ENCODE results near the gene LRRC8C. TPM values are rescaled to one million over a fixed set of nuclear protein-coding genes. Genes with fewer than 3 reads are reported as not detected.

LRRC8C gene
- total RNA-seq, 2 experiments from 2014 or later: 32.9 to 35.0 TPM

- Mint-ChIP-seq H3K27me3 (ENCODE audit: low read depth) (no peaks in the 10 kb centered on the region), H3K4me1 (ENCODE audit: low read depth) (peaks cover 45% of the 10 kb centered on the region), H3K36me3 (ENCODE audit: low read depth) (peaks cover 11% of the 10 kb centered on the region), H3K27ac (no peak overlapping the region), H3K9me3 (ENCODE audit: insufficient read depth) (no peaks in the 10 kb centered on the region), H3K4me3 (no peak overlapping the region)
- no peak for DNase-seq
- ChIA-PET CTCF (interaction anchor here (0.7 to 7.7 kb wide), 22 partner anchors 9 to 169 kb away, joined by 3 to 62 read pairs (median 5); partner anchors contain the start of gene LRRC8C), POLR2A (interaction anchor here (1.4 to 2.0 kb wide), 2 partner anchors 10 to 13 kb away, joined by 4 to 6 read pairs; no protein-coding TSS in a partner anchor)
- peak; percentile 63 for ATAC-seq
Observed at GRCh38 chr1:89598450-89599331, 34.2 kb upstream of the LRRC8C start.

- H3K27me3 Mint-ChIP-seq (ENCODE audit: low read depth): no peaks in the 10 kb centered on the region
- POLR2A ChIA-PET: interaction anchor here (2.0 kb wide), 1 partner anchor 9 kb away, joined by 6 read pairs; no protein-coding TSS in a partner anchor
- H3K9me3 Mint-ChIP-seq (ENCODE audit: insufficient read depth): no peaks in the 10 kb centered on the region
- no peak overlapping the region for H3K27ac Mint-ChIP-seq
- H3K4me3 Mint-ChIP-seq: no peak overlapping the region
- ATAC-seq: peak; percentile 22
- no peak for DNase-seq
- H3K36me3 Mint-ChIP-seq (ENCODE audit: low read depth): peaks cover 7% of the 10 kb centered on the region
- CTCF ChIA-PET: interaction anchor here (0.7 to 7.7 kb wide), 15 partner anchors 10 to 168 kb away, joined by 3 to 62 read pairs (median 4); partner anchors contain the start of gene LRRC8C
- peaks cover 49% of the 10 kb centered on the region for H3K4me1 Mint-ChIP-seq (ENCODE audit: low read depth)
Observed at GRCh38 chr1:89599332-89599630, 33.6 kb upstream of the LRRC8C start.

DNA sequence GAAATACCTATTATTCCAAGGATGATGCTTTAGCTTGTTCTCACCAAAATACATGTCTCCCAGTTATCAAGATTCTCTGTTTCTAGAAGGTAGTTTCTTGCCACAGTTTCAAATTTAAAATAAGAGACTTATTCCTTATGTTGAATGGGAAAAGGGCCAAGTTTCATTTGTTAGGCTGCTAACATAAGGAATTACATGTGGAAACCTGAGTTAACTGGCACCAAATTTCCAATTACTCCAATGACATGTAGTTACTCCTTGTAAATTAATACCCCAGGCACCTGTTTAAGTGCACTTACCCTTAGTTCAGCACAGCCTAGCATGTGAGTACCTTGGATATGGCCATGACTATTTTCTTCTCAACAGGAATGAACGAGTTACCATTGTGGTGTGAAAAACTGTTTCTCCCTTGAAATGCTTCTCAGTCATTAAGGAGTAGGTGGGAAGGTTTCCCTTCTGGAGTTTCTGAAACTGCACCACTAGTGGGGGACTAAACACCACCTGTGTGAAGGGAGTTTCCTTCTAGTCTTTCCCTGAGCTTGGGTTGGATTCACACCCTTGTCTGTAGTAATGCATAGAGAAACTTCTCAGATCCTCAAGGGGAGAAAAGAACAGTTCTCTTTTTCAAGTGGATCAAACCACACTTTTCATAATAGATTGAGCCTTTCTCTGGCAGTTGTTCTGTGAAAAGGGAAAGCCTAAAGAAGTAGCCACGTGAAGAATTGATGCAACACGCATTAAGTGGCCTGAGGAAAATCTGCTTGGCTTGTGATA lies 32.3 kb upstream of the LRRC8C start:
- Mint-ChIP-seq H3K27me3 (ENCODE audit: low read depth) (no peaks in the 10 kb centered on the region), H3K4me1 (ENCODE audit: low read depth) (peaks cover 63% of the 10 kb centered on the region), H3K4me3 (no peak overlapping the region), H3K9me3 (ENCODE audit: insufficient read depth) (no peaks in the 10 kb centered on the region), H3K27ac (no peak overlapping the region), H3K36me3 (ENCODE audit: low read depth) (peaks cover 10% of the 10 kb centered on the region)
- CTCF ChIA-PET: interaction anchor here (0.7 to 7.1 kb wide), 13 partner anchors 10 to 163 kb away, joined by 3 to 62 read pairs (median 5); partner anchors contain the start of gene LRRC8C
- ATAC-seq (no peak), DNase-seq (no peak)
- POLR2A ChIA-PET: interaction anchor here (1.0 kb wide), 1 partner anchor 9 kb away, joined by 4 read pairs; no protein-coding TSS in a partner anchor

DNA sequence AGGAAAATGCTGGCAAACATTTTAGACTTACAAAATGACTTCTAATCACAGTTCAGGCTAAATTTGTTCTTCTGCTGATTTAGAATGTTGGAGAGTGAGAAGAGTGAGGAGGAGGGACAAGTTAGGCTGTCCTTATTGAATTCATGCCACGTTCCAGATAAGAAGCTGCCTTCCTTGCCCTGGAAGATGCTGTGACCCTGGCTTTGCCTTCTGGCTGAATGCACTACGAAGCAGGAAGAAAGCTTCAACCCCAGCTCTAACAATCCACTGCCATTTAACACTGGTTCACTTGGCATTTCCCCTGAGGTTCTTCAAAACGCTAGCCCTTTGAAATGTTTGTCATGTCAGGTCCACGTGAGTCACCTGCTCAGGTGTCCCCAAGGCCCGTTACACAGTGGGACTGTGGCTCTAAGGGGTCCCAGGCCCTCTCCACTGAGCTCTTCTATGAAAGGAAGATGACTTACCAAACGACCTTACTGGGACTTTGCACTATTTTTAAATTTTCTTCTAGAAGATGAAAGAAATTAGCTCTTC lies 30.0 kb upstream of the LRRC8C start:
- ChIA-PET POLR2A (interaction anchor here (1.7 to 10.5 kb wide), 3 partner anchors 8 to 79 kb away, joined by 4 to 201 read pairs (median 15); partner anchors contain the start of genes LRRC8B and LRRC8C), CTCF (interaction anchor here (0.7 to 7.1 kb wide), 22 partner anchors 8 to 160 kb away, joined by 3 to 62 read pairs (median 8); partner anchors contain the start of gene LRRC8C)
- Mint-ChIP-seq H3K4me1 (ENCODE audit: low read depth) (peaks cover 82% of the 10 kb centered on the region), H3K4me3 (no peak overlapping the region), H3K36me3 (ENCODE audit: low read depth) (peaks cover 16% of the 10 kb centered on the region), H3K27ac (peak overlapping the region; percentile 63), H3K27me3 (ENCODE audit: low read depth) (no peaks in the 10 kb centered on the region), H3K9me3 (ENCODE audit: insufficient read depth) (no peaks in the 10 kb centered on the region)
- no peak for ATAC-seq
- no peak for DNase-seq

- ChIA-PET POLR2A (interaction anchor here (0.7 to 10.5 kb wide), 6 partner anchors 8 to 331 kb away, joined by 3 to 201 read pairs (median 4); partner anchors contain the start of genes GBP5, LRRC8B and LRRC8C), CTCF (interaction anchor here (0.8 to 7.1 kb wide), 23 partner anchors 7 to 163 kb away, joined by 3 to 62 read pairs (median 9); partner anchors contain the start of gene LRRC8C)
- no peaks in the 10 kb centered on the region for H3K27me3 Mint-ChIP-seq (ENCODE audit: low read depth)
- peak overlapping the region; percentile 63 for H3K27ac Mint-ChIP-seq
- no peaks in the 10 kb centered on the region for H3K9me3 Mint-ChIP-seq (ENCODE audit: insufficient read depth)
- H3K4me3 Mint-ChIP-seq: no peak overlapping the region
- no peak for ATAC-seq
- DNase-seq: no peak
- H3K36me3 Mint-ChIP-seq (ENCODE audit: low read depth): peaks cover 19% of the 10 kb centered on the region
- peaks cover 83% of the 10 kb centered on the region for H3K4me1 Mint-ChIP-seq (ENCODE audit: low read depth)
Observed at GRCh38 chr1:89603651-89604413, 29.1 kb upstream of the LRRC8C start.

- ATAC-seq (no peak), DNase-seq (no peak)
- peaks cover 83% of the 10 kb centered on the region for H3K4me1 Mint-ChIP-seq (ENCODE audit: low read depth)
- H3K27me3 Mint-ChIP-seq (ENCODE audit: low read depth): no peaks in the 10 kb centered on the region
- ChIA-PET CTCF (interaction anchor here (0.8 to 7.1 kb wide), 20 partner anchors 6 to 164 kb away, joined by 3 to 62 read pairs (median 9); partner anchors contain the start of gene LRRC8C), POLR2A (interaction anchor here (0.7 to 10.5 kb wide), 5 partner anchors 15 to 332 kb away, joined by 3 to 201 read pairs (median 4); partner anchors contain the start of genes GBP5, LRRC8B and LRRC8C)
- no peak overlapping the region for H3K4me3 Mint-ChIP-seq
- no peaks in the 10 kb centered on the region for H3K9me3 Mint-ChIP-seq (ENCODE audit: insufficient read depth)
- H3K36me3 Mint-ChIP-seq (ENCODE audit: low read depth): peaks cover 22% of the 10 kb centered on the region
- peak overlapping the region; percentile 47 for H3K27ac Mint-ChIP-seq
Observed at GRCh38 chr1:89604414-89604735, 28.5 kb upstream of the LRRC8C start.

GRCh38 chr1:89605692-89606091 lies 27.2 kb upstream of the LRRC8C start:
- ATAC-seq: no peak
- ChIA-PET CTCF (interaction anchor here (1.0 to 7.1 kb wide), 10 partner anchors 9 to 1944 kb away, joined by 3 to 62 read pairs (median 14); partner anchors contain the start of gene LRRC8C), POLR2A (interaction anchor here (0.6 to 10.5 kb wide), 4 partner anchors 12 to 157 kb away, joined by 3 to 201 read pairs (median 3); partner anchors contain the start of gene LRRC8C)
- H3K27ac Mint-ChIP-seq: peak overlapping the region; percentile 90
- H3K4me3 Mint-ChIP-seq: no peak overlapping the region
- H3K36me3 Mint-ChIP-seq (ENCODE audit: low read depth): peaks cover 28% of the 10 kb centered on the region
- H3K4me1 Mint-ChIP-seq (ENCODE audit: low read depth): peaks cover 90% of the 10 kb centered on the region
- DNase-seq: no peak
- no peaks in the 10 kb centered on the region for H3K27me3 Mint-ChIP-seq (ENCODE audit: low read depth)
- H3K9me3 Mint-ChIP-seq (ENCODE audit: insufficient read depth): no peaks in the 10 kb centered on the region

DNA sequence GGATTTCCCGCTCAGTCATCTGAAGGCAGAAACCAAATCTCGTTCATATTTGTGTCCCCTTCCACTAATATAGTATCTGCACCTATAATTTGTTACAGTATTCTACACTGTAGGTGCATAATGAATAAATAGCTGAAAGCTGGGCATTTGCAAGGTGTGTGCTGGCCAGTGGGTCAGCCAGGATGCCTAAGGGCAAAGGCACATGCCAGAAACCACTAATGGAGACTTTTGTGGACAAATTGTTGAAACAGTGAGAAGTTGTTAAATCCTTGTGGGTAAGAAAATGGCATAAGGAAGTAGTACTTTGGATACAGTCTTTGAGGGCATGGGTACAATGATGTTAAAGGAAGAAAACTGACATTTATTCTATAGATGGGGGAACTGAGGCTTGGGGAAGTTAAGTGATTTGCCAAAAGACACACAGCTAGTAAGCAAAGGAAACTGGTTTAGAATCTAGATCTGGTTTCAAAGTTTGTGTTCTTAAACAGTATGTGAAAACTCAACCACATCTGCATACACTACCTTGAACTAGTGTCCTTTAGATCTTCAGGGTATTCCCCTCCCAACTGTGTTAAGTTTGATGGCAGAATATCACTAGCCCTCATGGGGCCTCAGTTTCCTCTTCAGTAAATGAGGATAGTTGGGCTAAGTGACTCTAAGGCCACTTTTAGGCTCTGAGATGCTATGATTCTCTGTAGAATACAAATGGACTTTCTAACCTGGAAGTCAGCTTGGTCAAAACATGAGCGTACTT lies 26.5 kb upstream of the LRRC8C start:
- Mint-ChIP-seq H3K27me3 (ENCODE audit: low read depth) (no peaks in the 10 kb centered on the region), H3K4me3 (peak overlapping the region; percentile 19), H3K9me3 (ENCODE audit: insufficient read depth) (no peaks in the 10 kb centered on the region), H3K4me1 (ENCODE audit: low read depth) (peaks cover 91% of the 10 kb centered on the region), H3K27ac (peak overlapping the region; percentile 90), H3K36me3 (ENCODE audit: low read depth) (peaks cover 28% of the 10 kb centered on the region)
- DNase-seq: no peak
- ChIA-PET CTCF (interaction anchor here (1.0 to 5.5 kb wide), 7 partner anchors 9 to 1943 kb away, joined by 3 to 41 read pairs (median 9); partner anchors contain the start of gene LRRC8C), POLR2A (interaction anchor here (0.6 to 10.5 kb wide), 4 partner anchors 25 to 294 kb away, joined by 3 to 201 read pairs (median 3); partner anchors contain the start of gene LRRC8C)
- no peak for ATAC-seq

DNA sequence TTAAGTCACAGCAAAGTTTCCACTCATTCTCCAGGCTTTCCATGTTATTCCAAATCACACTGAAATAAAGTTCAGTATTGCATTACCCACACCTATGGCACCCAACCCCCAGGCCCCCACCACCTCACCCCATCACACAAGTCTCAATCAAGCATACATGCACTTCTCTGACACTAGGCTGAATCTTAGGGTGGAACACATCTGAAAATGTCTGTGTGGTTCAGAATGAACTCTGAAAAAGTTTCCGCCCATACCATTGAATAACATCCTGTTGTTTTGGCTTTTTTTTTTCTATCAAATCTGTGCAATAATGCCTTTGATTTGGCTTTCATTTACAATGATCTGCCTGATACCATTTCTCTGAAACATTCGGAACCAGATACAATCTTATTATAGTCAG lies 25.8 kb upstream of the LRRC8C start:
- Mint-ChIP-seq H3K4me3 (peak overlapping the region; percentile 19), H3K27ac (peak overlapping the region; percentile 90), H3K4me1 (ENCODE audit: low read depth) (peaks cover 91% of the 10 kb centered on the region), H3K36me3 (ENCODE audit: low read depth) (peaks cover 27% of the 10 kb centered on the region), H3K27me3 (ENCODE audit: low read depth) (no peaks in the 10 kb centered on the region), H3K9me3 (ENCODE audit: insufficient read depth) (no peaks in the 10 kb centered on the region)
- peak; percentile 20 for ATAC-seq
- ChIA-PET CTCF (interaction anchor here (0.8 to 5.3 kb wide), 7 partner anchors 10 to 237 kb away, joined by 3 to 82 read pairs (median 4); partner anchors contain the start of gene LRRC8C), POLR2A (interaction anchor here (1.9 to 10.5 kb wide), 2 partner anchors 24 to 51 kb away, joined by 7 to 201 read pairs; partner anchors contain the start of gene LRRC8C)
- DNase-seq: peak; percentile 53
